ENCODE data around the gene PTS.

- TF ChIP-seq CTCF (IDR thresholded peaks at IDR 0.05) (no peak), POLR2A (IDR thresholded peaks at IDR 0.05) (no peak)
Observed at GRCh38 chr11:112248201-112248600, 22.0 kb downstream of the PTS start.
